SKM-1 (cell line): ENCODE measurements around the gene DNAJC13.
"Not testable (repeated sequence)": the region's sequence is repeated elsewhere in the genome, so short reads cannot be mapped to it uniquely, and the experiment has no call there.

Source experiments
- DNase-seq: peaks from one replicate; lab custom pipeline; 2025; ENCODE audit not compliant: unreplicated experiment; lab: John Stamatoyannopoulos, UW

DNAJC13 gene

DNA sequence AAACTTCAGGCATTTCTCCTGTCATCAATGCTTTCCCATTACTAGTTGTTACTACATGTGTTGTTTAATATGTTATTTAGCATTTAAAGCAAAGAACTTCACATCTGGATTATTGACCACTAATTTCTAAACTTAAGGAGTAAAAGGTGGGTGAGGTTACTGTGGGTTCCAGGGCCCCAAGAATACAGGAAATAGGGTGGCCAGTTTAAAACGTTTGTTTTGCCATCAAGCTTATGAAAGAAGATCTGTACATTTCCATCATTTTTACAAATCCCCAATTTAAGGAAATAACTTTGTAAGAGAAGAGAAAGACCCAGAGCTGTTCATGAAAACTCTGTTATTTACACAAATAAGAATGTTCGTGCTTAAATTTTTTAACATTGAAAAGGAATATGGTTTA lies 125.3 kb downstream of the DNAJC13 start:
- DNase-seq: no peak

DNA sequence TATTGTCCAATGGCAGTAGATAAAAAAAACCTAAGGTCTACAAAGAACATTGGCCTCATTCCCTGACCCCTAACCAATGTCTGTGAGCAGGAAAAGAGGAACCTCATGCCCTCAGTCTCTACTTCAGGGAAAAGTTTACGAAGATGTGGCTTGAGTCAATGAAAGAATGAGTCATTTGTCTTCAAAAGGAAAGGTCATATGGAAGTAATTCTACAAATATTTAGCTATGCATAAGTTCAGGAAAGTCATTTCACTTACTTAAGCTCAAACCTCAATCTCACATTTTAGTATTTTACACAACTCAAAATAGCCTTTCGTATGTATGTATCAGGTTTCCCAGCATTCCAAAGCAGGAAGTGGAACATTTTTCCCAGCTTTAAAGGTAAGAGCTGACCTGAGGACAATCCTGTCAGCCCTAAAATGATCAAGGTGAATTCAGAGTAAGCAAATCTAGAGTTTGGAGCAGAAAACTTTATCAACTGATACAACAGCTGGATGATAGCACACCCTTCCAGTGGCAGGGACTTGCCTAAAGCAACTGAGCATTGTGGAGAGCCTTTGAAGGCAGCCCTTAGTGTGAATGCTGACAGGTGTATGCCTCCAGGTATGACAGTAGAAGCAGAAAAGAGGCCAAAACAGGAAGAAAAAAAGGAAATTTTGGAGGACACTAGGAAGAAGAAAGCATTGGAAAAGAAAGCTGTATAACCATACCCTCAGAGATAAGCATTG lies 125.9 kb downstream of the DNAJC13 start:
- DNase-seq: peak; percentile 62

DNA sequence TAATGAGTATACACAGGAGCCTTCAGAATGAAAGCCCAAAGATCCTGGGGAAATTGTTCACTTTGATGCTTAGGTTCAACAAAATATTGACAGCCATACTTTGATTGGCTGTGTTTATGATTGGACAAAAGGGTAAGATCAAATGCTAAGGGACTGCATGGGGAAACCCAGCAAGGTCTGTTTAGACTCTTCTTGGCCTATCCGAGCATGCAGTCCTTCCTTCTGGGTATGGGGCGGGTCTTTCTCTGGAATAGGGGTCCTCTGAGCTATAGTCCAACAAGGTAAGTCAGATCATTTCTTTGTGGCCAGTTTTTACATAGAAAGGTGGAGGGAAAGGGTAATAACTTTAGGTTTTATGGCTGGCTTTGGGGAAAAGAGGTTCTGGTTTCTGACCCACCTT lies 126.8 kb downstream of the DNAJC13 start:
- no peak for DNase-seq

DNA sequence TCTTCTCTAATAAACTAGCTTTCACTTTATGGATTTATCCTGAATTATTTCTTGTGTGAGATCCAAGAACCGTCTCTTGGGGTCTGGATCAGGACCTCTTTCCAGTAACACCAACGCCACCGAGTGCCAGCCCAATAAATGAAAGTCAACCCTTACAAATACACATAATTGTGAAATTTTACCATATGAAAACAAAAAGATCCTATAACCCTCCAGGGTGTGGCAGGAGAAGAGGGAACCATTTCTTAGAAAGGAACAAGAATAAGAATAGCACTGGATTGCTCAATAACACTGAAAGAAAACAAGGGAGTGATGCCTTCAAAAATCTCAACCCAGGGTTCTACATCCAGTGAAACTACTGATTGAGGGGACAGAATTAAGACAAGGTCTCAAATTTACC lies 128.2 kb downstream of the DNAJC13 start:
- peak; percentile 49 for DNase-seq

DNA sequence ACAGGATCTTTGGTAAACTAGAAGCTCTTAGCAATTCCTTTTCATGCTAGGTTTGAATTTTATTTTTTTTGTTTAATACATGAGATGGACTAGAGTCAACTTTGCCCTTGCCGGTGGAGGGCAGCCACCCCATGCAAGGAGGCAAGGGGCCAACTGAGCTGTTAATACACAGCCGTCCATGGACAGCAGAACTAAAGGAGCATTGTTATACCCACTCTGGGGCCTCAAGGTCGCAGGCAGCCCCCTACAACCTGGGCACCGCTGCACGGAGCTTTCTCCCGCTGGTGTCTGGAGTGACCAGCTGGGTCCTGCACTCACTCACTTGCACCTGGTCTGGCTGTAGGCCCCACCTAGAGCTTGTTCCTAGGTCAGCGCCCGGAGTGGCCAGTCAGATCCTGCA lies 131.9 kb downstream of the DNAJC13 start:
- no peak for DNase-seq

DNA sequence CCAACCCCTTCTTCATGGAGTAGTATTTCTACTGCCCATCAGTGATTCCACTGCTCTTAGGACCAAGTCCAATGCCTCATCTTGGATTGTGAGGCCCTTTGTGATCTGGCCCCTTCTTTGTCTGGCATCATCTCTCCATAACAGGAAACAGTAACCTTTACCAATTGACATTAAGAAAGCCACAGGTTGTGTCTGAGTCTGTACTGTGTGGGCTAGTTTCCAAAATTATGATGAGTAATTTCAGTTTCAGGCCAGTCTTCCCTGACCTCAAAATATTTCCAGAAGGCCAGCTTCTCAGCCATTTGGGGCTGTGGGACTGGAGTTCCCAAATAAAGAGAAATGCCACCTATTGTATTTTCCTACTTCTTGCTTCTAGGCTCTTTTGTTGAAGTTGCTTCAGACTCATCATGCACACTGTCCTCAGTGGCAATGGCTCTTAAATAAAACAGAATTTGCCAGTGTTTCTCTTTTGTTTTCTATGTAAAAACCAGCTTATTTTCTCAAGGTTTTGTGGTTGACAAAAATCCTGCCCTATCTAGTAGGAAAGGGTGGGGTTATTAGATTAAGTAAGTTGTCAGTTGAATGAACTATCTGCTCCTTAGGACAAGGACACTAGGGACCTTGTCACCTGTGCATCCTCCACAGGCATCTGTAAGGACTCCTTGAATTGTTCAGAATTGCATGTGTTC lies 132.7 kb downstream of the DNAJC13 start:
- no peak for DNase-seq

DNA sequence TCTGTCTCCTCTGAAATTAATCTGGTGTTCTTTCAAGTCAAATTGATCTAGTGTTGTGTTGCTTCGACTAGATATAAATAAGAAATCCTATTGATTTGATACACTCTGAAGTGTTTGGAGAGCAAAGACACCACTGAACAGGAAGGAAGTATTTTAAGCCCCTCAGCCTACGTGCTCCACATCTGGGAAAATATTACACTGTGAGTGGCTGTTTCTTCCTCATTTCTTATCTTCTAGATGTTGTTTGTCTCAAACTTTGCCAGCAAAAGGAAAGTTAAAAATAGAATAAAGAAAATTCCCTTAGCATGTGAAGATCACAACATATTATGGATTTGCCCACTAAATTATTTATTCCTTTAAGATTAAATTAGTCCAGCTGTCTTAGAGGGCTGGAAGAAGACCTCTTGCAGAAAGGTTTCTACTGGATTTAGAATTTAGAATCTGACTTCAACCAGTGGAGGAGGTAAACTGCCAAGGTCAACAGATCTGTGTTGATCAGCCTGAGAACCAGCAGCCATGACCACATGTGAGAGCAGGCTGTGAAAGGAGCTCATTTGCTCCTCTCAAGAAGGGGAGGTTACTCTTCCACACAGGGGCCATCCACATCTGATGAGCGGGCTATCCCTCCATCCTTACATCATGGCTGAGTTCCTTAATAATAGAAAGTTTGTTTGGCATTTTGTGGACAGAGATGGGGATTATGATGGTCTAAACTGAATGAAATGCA lies 133.4 kb downstream of the DNAJC13 start:
- DNase-seq: no peak

DNA sequence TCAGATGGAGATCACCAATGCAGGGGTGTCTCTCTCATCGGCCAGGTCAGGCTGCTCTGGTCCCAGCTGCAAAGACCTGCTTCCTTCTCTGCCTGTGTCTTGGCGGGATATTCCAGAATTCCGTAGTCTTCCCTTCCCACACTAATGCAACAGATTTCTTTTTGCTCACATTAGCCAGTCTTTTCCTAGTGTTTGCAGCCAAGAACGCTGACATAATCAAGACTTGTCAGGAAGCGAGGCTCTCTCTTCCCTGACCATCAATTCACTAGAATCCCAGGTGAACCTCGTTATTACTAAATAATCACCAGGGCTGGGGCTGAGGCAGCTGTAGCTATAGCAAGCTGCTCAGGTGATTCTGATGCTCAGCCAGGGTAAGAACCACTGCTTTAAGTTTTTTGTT lies 136.5 kb downstream of the DNAJC13 start:
- no peak for DNase-seq

DNA sequence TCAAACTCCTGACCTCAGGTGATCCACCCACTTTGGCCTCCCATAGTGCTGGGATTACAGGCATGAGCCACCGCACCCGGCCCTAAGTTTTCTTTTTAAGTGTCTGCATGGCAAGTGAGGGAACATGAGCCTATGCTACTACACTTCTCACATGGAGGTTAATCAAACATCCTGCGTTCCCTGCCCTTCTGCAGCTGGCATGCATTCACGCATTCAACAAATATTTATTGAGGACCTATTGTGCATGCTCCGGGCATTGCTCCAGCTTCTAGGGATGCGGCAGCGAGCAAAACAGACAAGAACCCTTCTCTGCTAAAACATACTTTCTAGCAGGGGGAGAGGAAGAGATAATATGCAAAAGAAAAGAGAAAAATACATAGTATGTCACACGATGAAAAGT lies 137.1 kb downstream of the DNAJC13 start:
- no peak for DNase-seq

DNA sequence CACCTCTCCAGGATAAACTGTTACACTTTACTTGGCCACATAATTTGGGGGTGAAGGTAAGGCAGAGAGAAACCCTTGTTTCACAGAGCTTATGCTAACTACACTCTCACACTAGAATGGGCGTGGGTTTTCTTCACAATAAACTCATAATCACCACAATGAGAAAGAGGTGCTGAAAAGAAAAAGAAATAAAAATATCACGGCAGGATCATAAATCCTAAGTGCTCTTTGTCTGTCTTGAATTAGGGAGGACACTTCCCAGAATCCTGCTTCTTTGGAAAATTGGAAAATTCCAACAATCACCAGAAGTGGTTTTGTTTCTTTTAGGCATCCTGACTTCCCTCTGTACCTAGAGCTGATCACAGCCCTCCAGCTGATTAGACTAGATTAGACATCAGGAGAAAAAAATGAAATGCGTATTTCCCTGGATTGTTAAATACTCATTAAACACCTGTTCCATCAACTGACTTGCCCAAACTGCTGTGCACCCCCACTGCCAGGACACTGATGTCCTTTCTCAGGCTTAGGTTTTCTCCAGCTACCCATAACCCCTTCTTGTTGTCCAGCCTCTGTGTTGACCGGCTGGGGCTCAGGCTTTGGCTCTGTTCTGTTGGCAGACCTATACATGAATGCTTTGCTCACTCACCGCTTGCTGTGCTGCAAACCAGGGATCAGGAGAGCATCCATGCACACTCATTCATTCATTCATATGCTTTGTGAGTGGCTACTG lies 138.2 kb downstream of the DNAJC13 start:
- no peak for DNase-seq

DNA sequence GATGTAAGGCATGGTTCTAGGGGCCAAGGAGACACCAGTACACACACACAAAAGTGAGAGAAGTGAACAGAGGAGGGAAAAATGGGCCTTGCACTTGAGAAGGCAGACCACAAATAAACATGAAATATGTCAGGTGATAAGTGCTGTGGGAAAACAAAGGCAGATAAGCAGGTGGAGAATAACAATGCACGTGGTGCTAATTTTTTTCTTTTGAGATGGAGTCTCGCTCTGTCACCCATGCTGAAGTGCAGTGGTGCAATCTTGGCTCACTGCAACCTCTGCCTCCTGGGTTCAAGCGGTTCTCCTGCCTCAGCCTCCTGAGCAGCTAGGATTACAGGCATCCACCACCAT lies 138.7 kb downstream of the DNAJC13 start:
- DNase-seq: not testable (repeated sequence)

DNA sequence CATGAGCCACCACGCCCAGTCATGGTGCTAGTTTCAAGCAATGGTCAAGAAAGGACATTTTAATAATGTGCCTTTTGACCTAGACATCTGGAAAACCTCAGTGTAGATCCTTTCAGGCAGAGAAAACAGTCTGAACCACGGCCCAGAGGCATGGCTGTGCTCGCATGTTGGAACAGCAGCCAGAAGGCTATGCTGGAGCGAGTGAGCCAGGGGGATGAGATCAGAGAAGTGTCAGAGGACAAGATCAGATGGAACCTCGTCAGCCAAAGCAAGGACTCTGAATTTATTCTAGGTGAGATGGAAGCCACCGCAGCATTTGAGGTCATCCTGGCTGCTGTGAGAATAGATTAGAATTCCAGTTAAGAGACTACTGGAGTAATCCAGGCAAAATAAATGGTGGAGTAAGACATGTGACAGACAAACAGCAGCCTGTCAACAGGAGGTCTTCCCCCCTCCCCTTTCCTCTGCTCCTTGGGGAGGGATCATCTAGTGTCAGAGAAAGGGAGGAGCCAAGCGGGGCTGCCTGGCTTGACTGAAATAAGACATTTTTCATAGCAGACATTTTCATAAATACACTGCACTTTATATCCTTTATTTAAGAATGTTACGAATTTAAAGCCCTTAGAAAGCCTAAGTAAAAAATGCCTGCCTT lies 139.3 kb downstream of the DNAJC13 start:
- no peak for DNase-seq

DNA sequence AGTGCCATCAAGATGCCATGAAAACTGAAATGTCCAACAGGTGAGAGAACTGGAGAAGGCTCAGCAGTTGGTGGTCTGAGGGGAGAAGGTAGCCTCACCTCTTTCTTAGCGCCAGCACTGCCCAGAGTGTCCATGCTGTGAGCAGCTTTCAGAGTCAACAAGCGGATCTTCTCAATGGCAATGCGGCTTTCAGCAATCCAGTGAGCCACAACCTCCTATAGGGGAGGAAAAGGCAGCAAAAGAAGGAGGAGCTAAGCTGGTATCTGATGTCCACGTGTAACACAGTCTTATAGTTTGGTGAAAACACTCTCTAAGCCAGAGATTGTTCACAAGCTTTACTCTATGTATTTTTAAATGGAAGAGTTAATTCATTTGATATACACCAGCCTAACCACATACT lies 143.7 kb downstream of the DNAJC13 start:
- DNase-seq: no peak

DNA sequence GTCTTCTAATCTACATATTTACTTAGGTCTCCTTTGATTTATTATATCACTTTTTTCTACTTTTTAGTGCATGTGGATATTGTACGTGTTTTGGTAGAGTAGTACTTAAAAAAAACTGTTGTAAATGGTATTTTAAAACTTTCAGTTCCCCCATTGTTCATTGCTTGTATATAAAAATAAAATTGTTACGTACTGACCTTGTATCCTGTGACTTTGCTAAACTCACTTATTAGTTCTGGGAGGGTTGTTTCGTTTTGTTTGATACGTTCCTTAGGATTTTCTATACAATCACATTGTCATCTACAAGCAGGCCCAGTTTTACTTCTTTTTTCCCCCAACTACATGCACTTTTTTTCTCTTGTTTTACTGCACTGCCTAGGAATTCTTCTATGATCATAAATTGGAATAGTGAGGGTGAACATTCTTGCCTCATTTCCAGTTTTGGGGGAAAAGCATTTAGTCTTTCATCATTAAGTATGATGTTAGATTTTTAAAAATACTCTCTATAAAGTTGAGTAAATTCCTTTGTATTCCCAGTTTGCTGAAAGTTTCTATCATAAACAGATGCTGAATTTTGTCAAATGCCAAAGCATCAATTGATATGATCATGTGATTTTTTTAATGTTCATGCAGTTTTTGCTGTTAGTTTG lies 146.2 kb downstream of the DNAJC13 start:
- no peak for DNase-seq

DNA sequence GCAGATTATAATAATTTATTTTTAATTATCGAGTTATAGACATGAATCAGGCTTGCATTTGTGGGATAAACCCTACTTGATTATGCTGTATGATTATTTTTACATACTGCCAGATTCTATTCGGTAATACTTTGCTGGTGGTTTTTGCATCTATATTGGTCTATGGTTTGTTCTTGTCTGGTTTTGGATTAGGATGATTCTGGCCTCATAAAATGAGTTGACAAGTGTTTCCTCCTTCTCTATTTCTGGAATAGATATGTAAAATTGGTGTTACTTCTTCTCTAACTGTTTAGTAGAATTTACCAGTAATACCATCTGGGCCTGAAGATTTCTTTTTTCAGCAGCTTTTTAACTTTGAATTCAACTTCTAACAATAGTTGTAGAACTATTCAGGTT lies 146.8 kb downstream of the DNAJC13 start:
- DNase-seq: no peak

DNA sequence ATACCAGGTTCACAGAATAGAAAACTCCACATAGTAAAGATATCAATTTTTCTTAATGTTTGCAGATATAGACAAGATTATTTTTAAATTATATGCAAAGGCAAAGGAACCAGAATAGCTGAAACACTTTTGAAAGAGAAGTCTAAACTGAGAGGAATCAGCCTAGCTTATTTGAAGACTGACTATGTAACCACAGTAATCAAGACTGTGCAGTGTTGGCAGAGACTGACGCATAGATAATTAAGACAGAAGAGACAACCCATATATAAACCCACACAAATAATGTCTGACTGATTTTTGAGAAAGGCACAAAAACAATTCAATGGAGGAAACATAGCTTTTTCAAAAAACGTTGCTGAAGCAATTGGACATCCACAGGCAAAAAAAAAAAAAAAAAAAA lies 151.1 kb downstream of the DNAJC13 start:
- no peak for DNase-seq

DNA sequence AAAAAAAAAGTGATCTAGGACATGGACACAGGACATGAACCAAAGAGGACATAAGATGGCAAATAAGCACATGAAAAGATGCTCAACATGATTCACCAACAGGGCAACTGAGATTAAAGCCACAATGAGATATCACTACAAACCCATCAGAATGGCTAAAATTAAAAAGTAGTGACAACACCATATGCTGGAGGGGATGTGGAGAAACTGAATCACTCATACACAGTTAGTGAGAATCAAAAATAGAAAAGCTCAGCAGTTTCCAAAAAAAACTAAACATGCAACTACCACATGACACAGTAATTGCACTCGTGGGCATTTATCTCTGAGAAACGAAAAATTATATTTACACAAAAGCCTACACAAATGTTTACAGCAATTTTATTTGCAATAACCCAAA lies 151.9 kb downstream of the DNAJC13 start:
- no peak for DNase-seq

DNA sequence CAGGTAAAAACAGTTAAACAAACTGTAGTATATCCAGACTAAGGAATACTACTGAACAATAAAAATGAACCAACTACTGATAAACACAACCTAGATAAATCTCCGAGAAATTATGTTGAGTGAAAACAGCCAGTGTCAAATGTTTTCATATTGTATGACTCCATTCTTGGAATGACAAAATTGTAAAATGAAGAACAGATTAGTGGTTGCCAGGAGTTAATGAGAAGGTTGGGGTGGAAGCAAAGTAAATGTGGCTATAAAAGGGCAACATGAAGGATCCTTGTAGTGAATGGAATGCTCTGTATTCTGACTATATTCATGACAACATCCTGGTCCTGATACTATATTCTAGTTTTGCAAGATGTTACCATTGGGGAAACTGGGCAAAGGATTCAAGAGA lies 152.3 kb downstream of the DNAJC13 start:
- no peak for DNase-seq

DNA sequence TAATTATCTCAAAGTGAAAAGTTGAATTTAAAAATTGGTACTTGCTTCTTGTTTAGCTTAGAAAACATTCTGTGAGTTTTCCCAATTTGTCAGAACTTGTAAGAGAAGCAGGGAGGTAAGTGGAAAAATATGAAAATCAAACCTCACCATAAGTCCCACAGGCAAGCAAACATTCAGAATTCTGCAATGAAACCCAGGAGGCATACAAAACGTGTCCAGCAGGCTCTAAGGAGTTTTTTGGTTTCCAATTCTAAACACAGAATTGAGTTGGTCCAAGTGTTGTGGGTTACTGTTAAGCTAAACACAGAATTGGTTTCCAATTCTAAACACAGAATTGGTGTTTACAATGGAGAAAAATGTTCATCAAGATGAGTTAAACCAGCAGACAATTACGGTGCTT lies 152.7 kb downstream of the DNAJC13 start:
- no peak for DNase-seq

DNA sequence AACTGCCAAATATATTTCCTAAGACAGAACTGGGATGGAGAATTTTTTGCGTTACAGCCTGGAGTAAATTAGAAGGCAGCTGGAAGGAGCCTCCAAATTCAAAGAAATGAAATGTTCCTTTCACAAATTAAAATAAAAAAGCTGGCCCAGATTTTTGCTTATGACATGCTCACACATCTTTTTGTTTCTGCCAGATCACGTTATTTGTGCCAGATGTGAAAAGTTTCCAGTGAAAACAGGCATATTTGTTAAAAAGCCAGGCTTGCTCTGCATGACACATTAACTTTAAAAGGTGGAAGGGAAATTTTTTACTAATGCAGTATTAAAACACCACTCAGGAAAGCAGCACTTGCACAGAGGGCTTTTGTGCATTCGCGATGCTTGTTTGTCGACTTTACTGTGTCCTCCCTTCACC lies 156.5 kb downstream of the DNAJC13 start:
- no peak for DNase-seq

DNA sequence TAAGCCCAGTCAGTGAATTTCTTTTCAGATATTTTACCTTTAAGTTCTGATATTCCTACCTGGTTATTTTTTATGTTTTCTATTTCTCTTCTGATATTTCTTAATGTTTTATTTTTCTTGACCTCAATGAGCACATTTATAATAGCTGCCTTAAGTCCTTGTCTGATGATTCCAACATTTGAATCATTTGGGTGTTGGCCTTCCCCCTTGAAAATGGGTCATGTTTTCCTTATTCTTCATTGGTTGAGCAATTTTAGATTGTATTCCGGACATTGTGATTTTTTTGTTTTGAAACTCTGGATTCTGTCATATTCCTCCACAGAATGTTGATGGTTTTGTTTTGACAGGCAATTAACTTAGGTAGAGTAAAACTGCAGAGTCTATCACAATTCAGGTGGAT lies 170.1 kb downstream of the DNAJC13 start:
- DNase-seq: no peak
